HG03439 (cell line): ENCODE results near the gene SYTL3.

Experiments
- ATAC-seq: cut with Tn5 transposase; IDR thresholded peaks from one replicate; pipeline ENCODE4 v1.9.1; 2021; ENCODE audit warnings: mild to moderate bottlenecking, moderate library complexity; ENCODE audit not compliant: unreplicated experiment

Gene SYTL3

DNA sequence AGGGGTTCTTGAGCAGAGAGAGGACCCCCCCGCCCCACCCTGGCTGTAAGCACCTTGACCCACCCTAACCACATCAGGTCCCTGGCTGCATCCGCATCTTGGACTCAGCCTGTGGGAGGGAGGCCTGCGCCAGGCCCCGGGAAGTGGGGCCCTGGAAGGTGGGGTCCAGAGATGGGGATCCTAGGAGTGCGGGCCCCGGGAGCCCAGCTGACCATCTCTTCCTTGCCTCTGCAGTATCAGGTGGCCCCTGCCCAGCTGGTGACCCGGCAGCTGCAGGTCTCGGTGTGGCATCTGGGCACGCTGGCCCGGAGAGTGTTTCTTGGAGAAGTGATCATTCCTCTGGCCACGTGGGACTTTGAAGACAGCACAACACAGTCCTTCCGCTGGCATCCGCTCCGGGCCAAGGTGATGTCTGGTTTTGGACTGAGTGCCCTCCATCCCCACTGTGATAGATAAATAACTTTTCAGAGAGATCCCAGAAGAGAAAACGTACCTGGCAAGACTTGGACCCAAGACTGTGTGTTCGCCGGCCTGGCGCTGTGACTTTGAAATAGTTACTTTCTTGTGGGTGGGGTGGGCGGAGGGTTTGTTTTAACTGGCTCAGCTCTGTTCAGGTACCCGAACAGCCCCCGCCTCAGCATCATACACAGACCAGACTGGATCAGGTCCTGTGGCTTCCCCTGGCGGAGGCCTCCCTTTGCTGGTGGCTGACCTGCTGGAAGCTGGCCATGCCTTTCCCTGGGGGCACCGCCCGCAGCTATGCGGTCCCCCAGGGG, 107.3 kb downstream of the SYTL3 start:
- ATAC-seq, result no peak

- no peak for ATAC-seq
These were observed 107.9 kb downstream of the SYTL3 start for GRCh38 chr6:158757753-158758090.

DNA sequence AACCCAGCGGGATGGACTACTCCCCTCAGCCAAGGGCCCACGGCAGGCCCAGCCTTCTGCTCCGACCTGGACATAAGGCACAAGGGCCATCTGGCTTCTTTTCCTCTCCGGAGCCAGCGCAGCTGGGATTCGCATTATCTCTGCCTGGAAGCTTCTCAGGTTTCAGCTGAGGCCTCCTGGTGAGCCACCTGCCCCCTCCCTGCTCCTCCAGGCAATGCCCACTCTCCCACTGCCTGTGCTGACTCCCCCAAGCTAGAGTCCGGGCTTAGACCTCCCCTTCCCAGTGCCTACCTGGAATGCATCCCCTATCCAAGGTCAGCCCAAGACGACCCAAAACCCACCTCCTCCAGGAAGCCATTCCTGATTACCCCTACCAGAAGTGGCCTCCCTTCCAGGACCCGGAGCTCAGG, 108.6 kb downstream of the SYTL3 start:
- ATAC-seq, result no peak

GRCh38 chr6:158758941-158759479, 109.2 kb downstream of the SYTL3 start:
- ATAC-seq, result no peak

- ATAC-seq, result no peak
These were observed 110.2 kb downstream of the SYTL3 start for GRCh38 chr6:158759966-158760617.

DNA sequence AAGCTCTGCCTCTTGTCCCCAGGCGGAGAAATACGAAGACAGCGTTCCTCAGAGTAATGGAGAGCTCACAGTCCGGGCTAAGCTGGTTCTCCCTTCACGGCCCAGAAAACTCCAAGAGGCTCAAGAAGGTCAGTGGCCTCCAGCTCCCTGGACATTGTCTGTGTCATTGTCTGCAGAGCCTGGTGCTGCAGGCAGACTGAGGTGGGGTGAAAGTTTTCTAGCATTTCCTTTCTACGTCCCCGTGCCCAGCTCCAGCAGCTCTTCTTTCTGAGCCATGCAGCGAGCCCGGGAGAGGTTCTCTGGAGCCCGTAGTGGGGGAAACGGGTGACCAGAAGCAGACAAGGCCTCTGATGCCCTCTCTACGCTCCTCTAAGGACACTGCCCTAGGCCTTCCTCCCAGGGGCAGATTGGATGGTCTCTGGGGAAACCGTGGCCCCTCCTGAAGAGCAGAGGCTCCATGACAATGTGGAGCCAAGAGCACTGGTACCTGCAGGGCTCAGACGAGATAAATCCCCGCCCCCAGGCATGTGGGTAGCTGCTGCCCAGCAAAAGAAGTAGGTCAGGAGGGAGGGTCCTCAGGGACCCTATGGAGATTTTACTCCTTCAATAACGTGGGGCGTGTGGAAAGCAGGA, 110.9 kb downstream of the SYTL3 start:
- no peak for ATAC-seq

GRCh38 chr6:158761746-158762145, 111.9 kb downstream of the SYTL3 start:
- ATAC-seq, result no peak

GRCh38 chr6:158762787-158763433, 113.1 kb downstream of the SYTL3 start:
- no peak for ATAC-seq

- no peak for ATAC-seq
These were observed 113.8 kb downstream of the SYTL3 start for GRCh38 chr6:158763434-158764182.

- ATAC-seq, result no peak
These were observed 114.5 kb downstream of the SYTL3 start for GRCh38 chr6:158764183-158764849.

GRCh38 chr6:158764926-158765325, 115.1 kb downstream of the SYTL3 start:
- ATAC-seq, result no peak

GRCh38 chr6:158765499-158766068, 115.7 kb downstream of the SYTL3 start:
- no peak for ATAC-seq

DNA sequence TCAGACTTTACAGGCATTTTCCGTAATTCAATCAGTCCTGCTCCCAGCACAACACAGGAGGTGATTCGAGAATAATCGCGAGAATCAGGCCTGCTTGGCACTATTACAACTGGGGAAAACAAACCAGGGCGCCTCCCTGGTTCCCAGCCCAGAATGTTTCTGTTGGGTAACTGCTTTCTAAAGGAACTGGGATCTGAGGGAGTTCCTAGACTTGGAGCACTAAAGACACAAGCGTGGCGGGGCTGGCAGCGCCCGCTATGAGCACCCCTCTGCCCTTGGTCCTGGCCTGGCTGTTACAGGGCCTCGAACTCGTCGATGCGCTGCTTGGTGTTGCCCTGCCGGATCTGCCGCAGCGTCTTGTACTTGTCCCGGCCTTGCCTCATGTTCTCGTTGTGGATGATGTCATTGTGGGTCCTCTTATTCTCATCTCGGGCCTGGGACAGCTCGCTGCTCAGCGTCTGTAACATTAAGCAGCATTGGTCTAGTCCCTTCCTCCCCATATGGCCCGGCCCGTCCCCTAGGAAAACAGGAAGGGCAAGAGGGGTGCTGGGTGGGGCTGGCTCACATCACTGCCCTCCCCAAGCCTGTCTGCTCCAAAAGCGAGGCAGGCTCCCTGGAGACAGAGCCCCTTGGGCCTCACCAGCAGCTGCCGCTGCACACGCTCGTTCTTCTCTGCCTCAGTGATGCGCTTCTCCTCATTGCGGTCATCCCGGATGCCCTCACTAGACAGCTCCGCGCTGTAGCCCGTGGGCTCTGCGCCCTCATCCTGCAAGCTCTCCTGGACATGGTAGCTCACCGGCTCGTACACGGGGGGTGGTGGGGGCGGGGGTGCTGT, 117.0 kb downstream of the SYTL3 start:
- no peak for ATAC-seq

DNA sequence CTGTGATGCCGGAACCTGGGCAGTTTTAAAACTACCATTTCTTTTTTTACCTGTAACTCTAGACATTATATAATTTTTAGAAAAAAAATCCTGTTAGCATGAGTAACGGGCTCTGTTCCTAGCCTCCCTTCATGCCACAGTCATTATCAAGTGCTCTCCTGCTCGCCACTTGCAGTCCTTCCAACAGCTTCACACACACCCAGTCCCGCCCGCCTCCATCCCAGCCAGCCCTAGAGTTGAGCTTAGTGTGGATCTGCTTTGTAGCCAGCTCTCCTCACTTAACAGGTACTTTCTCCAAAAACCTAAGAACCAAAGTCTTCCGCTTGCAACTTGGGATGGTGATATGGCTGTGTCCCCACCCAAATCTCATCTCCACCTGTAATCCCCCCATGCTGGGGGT, 117.9 kb downstream of the SYTL3 start:
- no peak for ATAC-seq

GRCh38 chr6:158768436-158768835, 118.6 kb downstream of the SYTL3 start:
- ATAC-seq, result no peak

- no peak for ATAC-seq
These were observed 119.4 kb downstream of the SYTL3 start for GRCh38 chr6:158769234-158769770.

GRCh38 chr6:158769771-158770432, 120.0 kb downstream of the SYTL3 start:
- ATAC-seq, result no peak
